OCI-LY1 (cell line): ENCODE results near the gene UBXN6.

Experiments used
- H2AFZ ChIP-seq: fragments of 200-600 bp; sonication (generic), shearing (Covaris generic); 2 replicates; pipeline ENCODE4 v1.6.0; 2014; ENCODE audit warnings: antibody characterized with exemption, mild to moderate bottlenecking, low read length
- H3F3A ChIP-seq: fragments of 200-600 bp; sonication (generic), shearing (Covaris generic); 2 replicates; pipeline ENCODE4 v1.6.0; 2014; ENCODE audit warnings: mild to moderate bottlenecking, antibody characterized with exemption, low read length, moderate library complexity; ENCODE audit not compliant: insufficient read depth
- H3K27ac ChIP-seq: fragments of 200-600 bp; sonication (generic); 2 replicates; pipeline ENCODE4 v1.5.1; 2014; ENCODE audit warnings: low read length, mixed run types, mild to moderate bottlenecking, low read depth; ENCODE audit not compliant: poor library complexity, severe bottlenecking
- H3K27me3 ChIP-seq: fragments of 200-600 bp; sonication (generic); 2 replicates; pipeline ENCODE4 v1.6.0; 2014; ENCODE audit warnings: antibody characterized with exemption, mild to moderate bottlenecking, low read length, moderate library complexity; ENCODE audit not compliant: insufficient read depth
- H3K36me3 ChIP-seq: fragments of 200-600 bp; sonication (generic); 2 replicates; pipeline ENCODE4 v1.6.1; 2014; ENCODE audit warnings: mild to moderate bottlenecking, antibody characterized with exemption, low read length, moderate library complexity, mixed read lengths; ENCODE audit not compliant: insufficient read depth
- H3K4me1 ChIP-seq: fragments of 200-600 bp; sonication (generic); 2 replicates; pipeline ENCODE4 v1.5.1; 2014; ENCODE audit warnings: mild to moderate bottlenecking, low read length, moderate library complexity; ENCODE audit not compliant: insufficient read depth, severe bottlenecking
- H3K4me2 ChIP-seq: fragments of 200-600 bp; sonication (generic), shearing (Covaris generic); 2 replicates; pipeline ENCODE4 v1.6.1; 2014; ENCODE audit warnings: low read length
- H3K4me3 ChIP-seq: fragments of 200-600 bp; sonication (generic); 2 replicates; pipeline ENCODE4 v1.5.1; 2014; ENCODE audit warnings: low read length, low read depth, mild to moderate bottlenecking, mixed read lengths; ENCODE audit not compliant: poor library complexity, severe bottlenecking
- H3K79me2 ChIP-seq: fragments of 200-600 bp; shearing (Covaris generic); 2 replicates; pipeline ENCODE4 v1.6.1; 2016; ENCODE audit warnings: mixed run types, low read length, mixed read lengths; ENCODE audit not compliant: insufficient read depth
- H3K9ac ChIP-seq: fragments of 200-600 bp; sonication (generic), shearing (Covaris generic); 2 replicates; pipeline ENCODE4 v1.6.1; 2014; ENCODE audit warnings: mild to moderate bottlenecking, low read length, mixed read lengths
- H3K9me2 ChIP-seq: fragments of 200-600 bp; sonication (generic), shearing (Covaris generic); 2 replicates; pipeline ENCODE4 v1.6.1; 2014; ENCODE audit warnings: low read depth, mild to moderate bottlenecking, low read length, mixed read lengths
- H3K9me3 ChIP-seq: fragments of 200-600 bp; shearing (Covaris generic); 2 replicates; pipeline ENCODE4 v1.6.1; 2014; ENCODE audit warnings: low read length, mixed read lengths
- H4K20me1 ChIP-seq: fragments of 200-600 bp; sonication (generic), shearing (Covaris generic); 2 replicates; pipeline ENCODE4 v1.6.0; 2016; ENCODE audit warnings: mild to moderate bottlenecking, low read length; ENCODE audit not compliant: insufficient read depth
- EZH2 ChIP-seq: fragments of 200-600 bp; sonication (generic), shearing (Covaris generic); IDR thresholded peaks from 2 replicates; pipeline ENCODE4 v1.8.0; 2017; ENCODE audit warnings: borderline replicate concordance, mixed run types, mild to moderate bottlenecking, antibody characterized with exemption, low read length, moderate library complexity, mixed read lengths
- TF ChIP-seq, protein P1 (sequence below): fragments of 200-600 bp; sonication (generic), shearing (Covaris generic); IDR thresholded peaks from 2 replicates; pipeline ENCODE4 v1.5.1; 2017; ENCODE audit warnings: mild to moderate bottlenecking, antibody characterized with exemption, low read length, moderate library complexity, mixed read lengths

UBXN6 gene

GRCh38 chr19:4503132-4503824 lies 45.7 kb upstream of the UBXN6 start:
- Histone ChIP-seq H3K9me2 (no peaks in the 10 kb centered on the region), H4K20me1 (no peaks in the 10 kb centered on the region), H3K4me1 (no peaks in the 10 kb centered on the region), H2AFZ (no peak overlapping the region), H3K9me3 (no peaks in the 10 kb centered on the region), H3F3A (no peaks in the 10 kb centered on the region), H3K4me3 (no peak overlapping the region), H3K9ac (no peak overlapping the region), H3K27me3 (no peaks in the 10 kb centered on the region), H3K27ac (no peak overlapping the region), H3K4me2 (no peak overlapping the region), H3K36me3 (peaks cover 21% of the 10 kb centered on the region), H3K79me2 (no peaks in the 10 kb centered on the region)
- TF ChIP-seq, protein P1, sequence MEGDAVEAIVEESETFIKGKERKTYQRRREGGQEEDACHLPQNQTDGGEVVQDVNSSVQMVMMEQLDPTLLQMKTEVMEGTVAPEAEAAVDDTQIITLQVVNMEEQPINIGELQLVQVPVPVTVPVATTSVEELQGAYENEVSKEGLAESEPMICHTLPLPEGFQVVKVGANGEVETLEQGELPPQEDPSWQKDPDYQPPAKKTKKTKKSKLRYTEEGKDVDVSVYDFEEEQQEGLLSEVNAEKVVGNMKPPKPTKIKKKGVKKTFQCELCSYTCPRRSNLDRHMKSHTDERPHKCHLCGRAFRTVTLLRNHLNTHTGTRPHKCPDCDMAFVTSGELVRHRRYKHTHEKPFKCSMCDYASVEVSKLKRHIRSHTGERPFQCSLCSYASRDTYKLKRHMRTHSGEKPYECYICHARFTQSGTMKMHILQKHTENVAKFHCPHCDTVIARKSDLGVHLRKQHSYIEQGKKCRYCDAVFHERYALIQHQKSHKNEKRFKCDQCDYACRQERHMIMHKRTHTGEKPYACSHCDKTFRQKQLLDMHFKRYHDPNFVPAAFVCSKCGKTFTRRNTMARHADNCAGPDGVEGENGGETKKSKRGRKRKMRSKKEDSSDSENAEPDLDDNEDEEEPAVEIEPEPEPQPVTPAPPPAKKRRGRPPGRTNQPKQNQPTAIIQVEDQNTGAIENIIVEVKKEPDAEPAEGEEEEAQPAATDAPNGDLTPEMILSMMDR, result no peak
- TF ChIP-seq EZH2, result no peak

- Histone ChIP-seq H3K36me3 (peaks cover 29% of the 10 kb centered on the region), H3K9ac (no peak overlapping the region), H3F3A (no peaks in the 10 kb centered on the region), H2AFZ (no peak overlapping the region), H3K9me2 (no peaks in the 10 kb centered on the region), H3K27ac (no peak overlapping the region), H3K4me1 (no peaks in the 10 kb centered on the region), H3K9me3 (no peaks in the 10 kb centered on the region), H3K79me2 (no peaks in the 10 kb centered on the region), H3K4me2 (no peak overlapping the region), H3K27me3 (no peaks in the 10 kb centered on the region), H4K20me1 (no peaks in the 10 kb centered on the region), H3K4me3 (no peak overlapping the region)
- no peak for TF ChIP-seq EZH2
- TF ChIP-seq, protein P1, result no peak
These were observed 44.9 kb upstream of the UBXN6 start for GRCh38 chr19:4502282-4503131.

GRCh38 chr19:4501691-4502090 lies 44.1 kb upstream of the UBXN6 start:
- Histone ChIP-seq H3K27ac (no peak overlapping the region), H3K9me2 (no peaks in the 10 kb centered on the region), H3K4me2 (no peak overlapping the region), H3K9me3 (no peaks in the 10 kb centered on the region), H2AFZ (no peak overlapping the region), H3K27me3 (no peaks in the 10 kb centered on the region), H3K4me3 (no peak overlapping the region), H3K79me2 (no peaks in the 10 kb centered on the region), H3K4me1 (no peaks in the 10 kb centered on the region), H3F3A (no peaks in the 10 kb centered on the region), H4K20me1 (no peaks in the 10 kb centered on the region), H3K9ac (no peak overlapping the region), H3K36me3 (peaks cover 28% of the 10 kb centered on the region)
- no peak for TF ChIP-seq EZH2
- TF ChIP-seq, protein P1, result no peak
